Smooth muscle cell (in vitro differentiated cells): ENCODE results near the gene PPP2R3B. TPM values are rescaled to one million over a fixed set of nuclear protein-coding genes. Genes with fewer than 3 reads are reported as not detected.
A peak's percentile ranks its signal among the peaks of the same experiment; 100 is the strongest.

ENCODE experiments used
- DNase-seq: peaks from one replicate; lab custom pipeline; 2025; ENCODE audit not compliant: unreplicated experiment; lab: John Stamatoyannopoulos, UW
- H2AFZ ChIP-seq: fragments of 200-600 bp; sonication (generic); 2 replicates; pipeline ENCODE4 v1.6.0; 2016; ENCODE audit warnings: antibody characterized with exemption, low read depth, mild to moderate bottlenecking
- H3F3A ChIP-seq: fragments of 200-600 bp; sonication (generic); 2 replicates; pipeline ENCODE4 v1.6.0; 2017; ENCODE audit warnings: antibody characterized with exemption, low read depth
- H3K27ac ChIP-seq: fragments of 200-600 bp; sonication (generic); 2 replicates; pipeline ENCODE4 v1.5.1; 2016; ENCODE audit warnings: low read depth, mild to moderate bottlenecking
- H3K27me3 ChIP-seq: fragments of 200-600 bp; sonication (generic); 2 replicates; pipeline ENCODE4 v1.6.1; 2016; ENCODE audit warnings: low read depth, mild to moderate bottlenecking
- H3K36me3 ChIP-seq: fragments of 200-600 bp; sonication (generic); 2 replicates; pipeline ENCODE4 v1.5.1; 2016; ENCODE audit warnings: low read depth
- H3K4me1 ChIP-seq: fragments of 200-600 bp; sonication (generic); 2 replicates; pipeline ENCODE4 v1.5.1; 2016; ENCODE audit warnings: low read depth
- H3K4me2 ChIP-seq: fragments of 200-600 bp; sonication (generic); 2 replicates; pipeline ENCODE4 v1.6.0; 2016; ENCODE audit warnings: mild to moderate bottlenecking
- H3K4me3 ChIP-seq: fragments of 200-600 bp; sonication (generic); 2 replicates; pipeline ENCODE4 v1.5.1; 2016; ENCODE audit warnings: mild to moderate bottlenecking
- H3K79me2 ChIP-seq: fragments of 200-600 bp; sonication (generic); 2 replicates; pipeline ENCODE4 v1.6.0; 2016; ENCODE audit warnings: low read depth, mild to moderate bottlenecking
- H3K9ac ChIP-seq: fragments of 200-600 bp; sonication (generic); 2 replicates; pipeline ENCODE4 v1.6.0; 2016; ENCODE audit warnings: low read depth
- H3K9me3 ChIP-seq: fragments of 200-600 bp; sonication (generic); replicated peaks from 2 replicates; pipeline ENCODE4 v1.5.1; 2016; ENCODE audit warnings: low read depth
- H4K20me1 ChIP-seq: fragments of 200-600 bp; sonication (generic); 2 replicates; pipeline ENCODE4 v1.6.0; 2016; ENCODE audit warnings: low read depth
- CTCF ChIP-seq: fragments of 200-600 bp; sonication (generic); IDR thresholded peaks from 2 replicates; pipeline ENCODE4 v1.5.1; 2017; ENCODE audit warnings: borderline replicate concordance, mild to moderate bottlenecking, antibody characterized with exemption; ENCODE audit not compliant: insufficient read depth, poor library complexity, severe bottlenecking
- WGBS: methylation state at CpG from one replicate; pipeline ENCODE4 v1.1.7; 2016; ENCODE audit warnings: low lambda C conversion rate; 5-methylcytosine and 5-hydroxymethylcytosine counted together
- polyA plus RNA-seq: library from polyadenylated mRNA; unstranded; fragments of >200 nt; fragmentation: Nextera tagmentation; extraction: Ambion mirVana; gene quantifications from 2 replicates; pipeline ENCODE4 v1.2.1, GENCODE V29; 2016
- total RNA-seq: library from RNA; depleted of rRNA; stranded (reverse); fragments of >200 nt; gene quantifications from 2 replicates; pipeline ENCODE4 v1.2.3, GENCODE V29; 2014

Gene PPP2R3B
- total and polyA plus RNA-seq, 2 experiments from 2014 or later: 15.2 to 25.1 TPM

DNA sequence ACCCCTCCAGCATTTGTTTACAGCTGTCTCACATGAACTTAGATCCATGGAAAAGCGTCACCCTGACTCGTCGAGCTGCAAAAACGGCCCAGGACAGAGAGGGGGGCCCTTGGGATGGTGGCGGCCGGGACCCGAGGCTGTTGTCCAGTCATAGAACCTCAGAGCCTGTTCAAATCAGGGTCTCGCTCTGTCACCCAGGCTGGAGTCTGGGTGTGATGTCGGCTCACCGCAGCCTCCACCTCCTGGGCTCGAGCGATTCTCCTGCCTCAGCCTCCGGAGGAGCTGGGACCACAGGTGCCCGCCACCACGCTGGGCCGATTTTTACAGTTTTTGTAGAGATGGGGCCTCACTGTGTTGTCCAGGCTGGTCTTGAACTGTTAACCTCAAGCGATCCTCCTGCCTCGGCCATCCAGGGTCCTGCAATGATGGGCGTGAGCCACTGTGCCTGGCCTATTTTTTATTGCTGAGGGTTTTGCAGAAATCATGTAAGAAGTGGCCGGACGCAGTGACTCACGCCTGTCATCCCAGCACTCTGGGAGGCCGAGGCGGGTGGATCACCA lies 42.6 kb upstream of the PPP2R3B start:
- Histone ChIP-seq H3K27me3 (no peaks in the 10 kb centered on the region), H3K4me2 (no peak overlapping the region), H2AFZ (no peak overlapping the region), H3K36me3 (no peaks in the 10 kb centered on the region), H3K9ac (no peak overlapping the region), H3K4me1 (no peaks in the 10 kb centered on the region), H3K27ac (no peak overlapping the region), H3F3A (no peaks in the 10 kb centered on the region), H3K79me2 (no peaks in the 10 kb centered on the region), H3K9me3 (no peaks in the 10 kb centered on the region), H3K4me3 (no peak overlapping the region), H4K20me1 (no peaks in the 10 kb centered on the region)
- WGBS: 90% methylated on average over 24 of the region's 24 CpGs
- TF ChIP-seq CTCF: no peak
- no peak for DNase-seq

GRCh38 chrX:427812-428725 lies 41.4 kb upstream of the PPP2R3B start:
- 23% methylated on average over 56 of the region's 56 CpGs for WGBS
- peak overlapping the region; percentile 66 for H2AFZ ChIP-seq
- no peaks in the 10 kb centered on the region for H3K79me2 ChIP-seq
- no peaks in the 10 kb centered on the region for H3K4me1 ChIP-seq
- peak overlapping the region; percentile 5 for H3K9ac ChIP-seq
- no peaks in the 10 kb centered on the region for H3K9me3 ChIP-seq
- peak; percentile 36 for TF ChIP-seq CTCF
- no peaks in the 10 kb centered on the region for H3K27me3 ChIP-seq
- H3K4me3 ChIP-seq: peak overlapping the region; percentile 29
- H3K4me2 ChIP-seq: peak overlapping the region; percentile 71
- no peaks in the 10 kb centered on the region for H4K20me1 ChIP-seq
- no peak overlapping the region for H3K27ac ChIP-seq
- H3K36me3 ChIP-seq: no peaks in the 10 kb centered on the region
- no peaks in the 10 kb centered on the region for H3F3A ChIP-seq
- DNase-seq: no peak

DNA sequence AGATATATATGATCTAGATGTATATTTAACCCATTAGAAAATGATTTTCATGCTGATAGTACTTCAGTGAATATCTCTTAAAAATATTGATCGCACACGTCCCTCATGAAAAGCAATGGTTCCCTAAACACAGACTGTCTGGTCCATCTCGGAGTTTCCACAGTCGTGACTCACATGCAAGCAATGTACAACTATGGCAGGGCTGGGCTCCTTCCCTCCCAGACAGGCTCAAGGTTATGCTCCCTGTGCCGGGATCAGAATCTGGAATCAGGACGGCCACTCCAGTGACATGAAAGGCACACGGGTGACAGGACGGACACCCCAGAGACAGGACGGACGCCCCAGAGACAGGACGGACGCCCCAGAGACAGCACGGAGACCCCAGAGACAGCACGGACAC lies 40.2 kb upstream of the PPP2R3B start:
- Histone ChIP-seq H3K9ac (no peak overlapping the region), H3K36me3 (no peaks in the 10 kb centered on the region), H3K4me3 (no peak overlapping the region), H3K9me3 (no peaks in the 10 kb centered on the region), H3K79me2 (no peaks in the 10 kb centered on the region), H3K4me1 (no peaks in the 10 kb centered on the region), H2AFZ (no peak overlapping the region), H3K4me2 (no peak overlapping the region), H3F3A (no peaks in the 10 kb centered on the region), H4K20me1 (no peaks in the 10 kb centered on the region), H3K27me3 (no peaks in the 10 kb centered on the region), H3K27ac (no peak overlapping the region)
- 55% methylated on average over 14 of the region's 14 CpGs for WGBS
- no peak for DNase-seq
- no peak for TF ChIP-seq CTCF
